Right ventricle myocardium inferior (tissue), 1 donor: ENCODE measurements around the gene CDH12. TPM values are rescaled to one million over a fixed set of nuclear protein-coding genes. Genes with fewer than 3 reads are reported as not detected.

Experiments
- ATAC-seq: fragments of 200-7000 bp; cut with Tn5 transposase; one replicate; pipeline ENCODE4 v1.9.1; 2020; ENCODE audit warnings: mild to moderate bottlenecking, moderate library complexity
- DNase-seq: peaks from one replicate; pipeline ENCODE4 v3.0.0; 2021; ENCODE audit errors: missing footprints
- intact Hi-C: fragments of 100-400 bp; cut with DNase I; formaldehyde crosslinking; loops from one replicate; pipeline ENCODE4 v1.11.0; 2022
- total RNA-seq: library from RNA; stranded (reverse); fragmentation: NEBNext Ultra II Directional; extraction: Animal tissue kit (Norgen Biotek cat#: 25700); gene quantifications from one replicate; pipeline ENCODE4 v1.2.1, GENCODE V29; 2021
- donor health status: DM: no; HTN: yes; CAD: no; lungs with severe emphysema.

The CDH12 gene
- total RNA-seq, 1 donor from 2014 or later = not detected

DNA sequence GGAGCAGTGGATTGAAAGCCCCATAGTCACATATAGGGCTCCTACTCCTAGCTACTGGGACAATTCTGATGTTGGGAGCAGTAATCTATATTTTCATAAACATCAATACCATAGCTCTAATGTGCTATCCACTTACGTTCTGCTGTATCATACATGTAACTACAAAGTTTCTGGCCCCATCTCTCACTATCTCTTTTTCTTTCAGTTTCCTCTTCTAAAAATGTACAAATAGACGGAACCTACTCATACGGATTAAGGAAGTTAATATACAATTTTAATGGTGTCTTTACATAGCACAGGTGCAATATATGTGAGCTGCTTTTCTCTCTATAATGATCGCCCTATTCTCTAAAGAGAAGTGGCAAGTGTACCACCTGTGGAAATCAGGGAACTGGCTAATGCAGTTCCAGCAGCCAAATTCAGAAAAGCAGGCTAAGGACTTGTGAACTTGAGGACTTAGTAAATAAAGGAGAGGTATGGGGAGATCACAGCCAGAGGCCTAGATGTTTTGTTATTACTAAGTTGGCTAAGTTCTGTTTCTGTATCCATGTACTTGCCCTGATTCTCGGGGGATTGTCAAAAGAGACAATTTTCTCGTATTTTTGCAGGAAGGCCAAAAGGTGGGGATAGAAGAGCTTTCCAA lies 1021.9 kb downstream of the CDH12 start:
- DNase-seq = no peak
- intact Hi-C loops = no loop called here
- ATAC-seq = no peak

DNA sequence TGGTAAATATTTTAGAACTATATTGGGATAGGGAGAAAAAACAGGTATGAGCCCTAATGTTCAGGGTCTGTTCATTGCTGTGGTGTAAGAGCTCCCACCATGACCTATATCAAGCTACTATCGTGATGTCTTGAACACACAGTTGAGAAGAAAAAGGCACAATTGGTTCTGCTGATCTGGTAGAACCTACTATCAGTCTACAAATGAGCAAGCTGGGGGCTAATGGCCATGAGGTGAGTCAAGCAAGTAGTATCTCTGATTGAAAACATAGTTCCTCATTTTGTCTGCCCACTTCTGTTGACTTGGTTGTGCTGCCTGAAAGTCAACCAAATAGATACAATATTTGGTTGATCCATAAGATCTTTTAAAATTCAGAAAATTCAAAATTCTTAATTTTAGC lies 1026.3 kb downstream of the CDH12 start:
- intact Hi-C loops = no loop called here
- DNase-seq (no peak), ATAC-seq (no peak)

DNA sequence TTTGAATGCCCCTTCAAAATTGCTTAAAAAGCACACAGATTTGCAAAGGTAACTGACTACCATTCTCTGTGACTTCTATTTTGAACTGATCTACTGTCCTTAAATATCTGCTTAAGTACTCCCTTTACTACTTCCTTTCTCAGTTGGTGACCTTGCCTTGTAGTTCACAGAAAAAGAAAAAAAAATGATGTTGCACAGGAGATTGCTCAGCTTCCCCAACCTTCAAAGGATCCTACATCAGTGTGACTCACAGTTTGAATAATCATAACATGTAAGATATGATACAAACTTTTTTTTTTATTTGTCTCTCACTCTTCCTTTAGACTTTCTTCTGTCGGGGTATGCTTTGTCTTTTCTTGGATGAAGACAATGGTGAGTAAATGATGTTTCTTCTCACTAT lies 1029.6 kb downstream of the CDH12 start:
- intact Hi-C loops = no loop called here
- DNase-seq (no peak), ATAC-seq (no peak)

DNA sequence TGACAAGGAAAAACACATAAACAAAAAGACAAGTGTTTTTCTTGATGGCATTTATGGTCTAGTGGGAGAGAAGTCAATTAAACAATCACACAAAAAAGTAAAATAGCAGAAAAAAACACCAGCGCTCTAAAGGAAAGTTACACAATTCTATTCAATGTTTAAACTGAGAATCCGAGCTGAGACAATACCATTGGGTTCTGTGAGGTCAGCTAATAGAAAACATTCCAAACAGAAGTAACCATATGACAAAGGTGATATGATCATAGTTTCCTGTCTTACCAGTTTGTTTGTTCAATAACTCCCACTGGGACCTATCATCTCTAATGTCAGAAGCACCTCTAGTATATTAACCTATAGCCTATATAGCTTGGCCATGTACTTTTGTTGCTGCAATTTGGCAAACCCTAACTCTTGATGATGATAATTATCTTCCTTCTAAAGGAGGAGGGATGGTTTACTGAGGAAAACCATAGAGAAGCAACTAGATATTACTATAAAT lies 1030.0 kb downstream of the CDH12 start:
- intact Hi-C loops = no loop called here
- ATAC-seq (no peak), DNase-seq (no peak)

DNA sequence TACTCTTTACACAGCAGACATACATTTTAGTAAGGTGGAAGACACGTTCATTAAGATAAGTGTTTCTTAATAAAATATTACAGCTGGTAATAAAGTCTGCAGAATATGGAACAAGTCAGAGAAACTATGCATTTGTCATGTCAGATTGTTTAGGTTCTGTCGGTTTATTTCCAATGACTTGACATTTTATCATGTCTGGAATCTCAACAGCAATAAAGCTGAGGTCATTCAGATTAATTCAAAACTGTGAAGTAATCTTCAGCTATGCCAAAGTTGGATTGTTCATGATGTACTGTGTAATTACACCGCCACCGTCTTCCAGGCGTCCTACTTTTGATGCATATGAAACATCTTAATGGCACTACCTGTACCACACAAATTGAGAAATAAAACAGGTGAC lies 1032.6 kb downstream of the CDH12 start:
- ATAC-seq (no peak), DNase-seq (no peak)
- intact Hi-C loops = no loop called here

DNA sequence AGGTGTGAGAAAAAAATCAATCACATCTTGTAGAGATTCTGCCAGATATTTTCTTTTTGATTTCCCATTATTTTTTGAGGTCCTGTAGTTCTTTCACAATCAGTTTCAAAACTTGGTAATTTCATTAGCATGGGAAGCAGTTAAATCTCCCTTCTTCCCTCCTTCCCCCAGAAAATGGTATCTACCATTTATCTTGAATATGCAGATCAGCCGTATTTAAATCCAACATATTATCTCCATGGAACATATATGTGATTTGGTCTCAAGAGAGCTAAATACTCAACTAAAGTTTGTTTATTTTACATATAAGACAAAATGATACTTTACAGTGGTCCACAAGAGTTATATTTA lies 1034.8 kb downstream of the CDH12 start:
- intact Hi-C loops = no loop called here
- DNase-seq (no peak), ATAC-seq (no peak)

DNA sequence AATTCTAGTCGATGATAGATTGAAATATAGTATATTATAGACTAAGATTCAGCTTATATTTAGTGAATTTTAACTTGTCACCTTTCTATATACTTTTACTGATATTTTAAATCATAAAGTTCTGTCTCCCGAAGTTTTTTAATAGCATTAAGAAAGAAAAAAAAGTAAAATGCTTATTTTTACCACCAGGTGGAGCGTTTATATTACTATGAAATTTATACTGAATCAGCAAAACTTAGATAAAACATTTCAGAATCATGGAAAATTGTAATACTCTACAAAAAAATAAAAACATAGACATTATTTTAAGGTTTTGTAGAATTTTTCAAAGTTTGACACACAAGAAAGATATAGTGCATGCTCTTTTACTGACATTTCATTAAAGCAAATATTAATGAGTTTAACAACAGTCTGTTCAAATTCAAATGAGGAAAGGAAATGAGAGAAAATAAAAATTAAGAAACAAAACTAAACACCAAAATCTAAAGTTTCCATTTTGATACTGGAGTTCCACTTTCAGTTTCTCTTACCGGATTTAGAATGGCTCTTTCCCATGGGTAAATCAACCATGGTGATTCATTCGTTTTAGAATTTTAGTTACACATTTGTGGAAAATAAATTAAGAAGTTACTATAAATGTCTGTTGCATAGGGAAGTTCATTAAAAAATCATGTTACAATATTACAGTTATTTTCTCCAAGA lies 1035.3 kb downstream of the CDH12 start:
- intact Hi-C loops = no loop called here
- ATAC-seq (no peak), DNase-seq (no peak)

DNA sequence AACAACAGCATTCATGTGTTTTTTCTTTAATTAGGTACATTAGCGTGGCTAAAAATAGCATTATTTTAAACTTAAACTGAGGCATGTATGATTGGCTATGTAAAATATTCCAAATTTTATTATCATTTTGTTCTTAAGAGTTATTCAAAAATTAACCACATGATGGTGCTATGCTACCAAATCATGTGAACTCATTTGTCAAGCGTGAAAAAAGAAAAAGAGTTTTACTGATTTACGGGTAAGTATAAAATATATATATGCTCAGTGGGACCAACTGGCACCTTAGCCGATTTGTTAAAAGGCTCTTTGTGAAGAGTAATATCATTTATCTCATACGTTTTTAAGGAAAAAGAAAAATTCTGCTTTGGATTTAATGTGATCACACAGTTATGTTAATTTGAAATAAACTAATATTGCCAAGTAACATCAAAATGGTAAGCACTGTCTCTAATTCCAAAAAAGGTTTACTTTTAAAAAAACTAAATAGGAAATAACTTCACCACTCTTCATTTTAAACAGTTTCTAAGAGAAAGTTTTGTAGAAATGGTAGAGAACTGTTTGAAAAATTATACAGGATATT lies 1042.3 kb downstream of the CDH12 start:
- intact Hi-C loops = no loop called here
- ATAC-seq (no peak), DNase-seq (no peak)

DNA sequence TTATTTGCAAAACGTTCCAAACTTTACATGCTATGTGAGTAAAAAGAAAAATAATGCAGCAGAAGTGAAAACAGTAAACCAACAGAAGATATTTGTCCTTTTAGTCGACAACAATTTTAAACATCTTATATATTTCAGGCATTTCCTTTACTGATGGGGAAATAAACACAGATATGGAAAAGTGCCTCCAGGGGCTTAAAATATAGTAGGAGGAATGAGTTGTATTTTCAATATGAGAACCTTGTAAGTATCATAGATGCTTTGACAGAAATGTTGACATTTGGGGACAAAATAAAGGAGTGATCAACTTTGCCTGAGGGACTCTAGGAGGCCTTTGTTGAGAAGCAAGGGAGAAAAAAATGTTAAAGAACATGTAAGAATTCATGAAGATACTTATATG lies 1043.5 kb downstream of the CDH12 start:
- intact Hi-C loops = no loop called here
- no peak for DNase-seq
- no peak for ATAC-seq

DNA sequence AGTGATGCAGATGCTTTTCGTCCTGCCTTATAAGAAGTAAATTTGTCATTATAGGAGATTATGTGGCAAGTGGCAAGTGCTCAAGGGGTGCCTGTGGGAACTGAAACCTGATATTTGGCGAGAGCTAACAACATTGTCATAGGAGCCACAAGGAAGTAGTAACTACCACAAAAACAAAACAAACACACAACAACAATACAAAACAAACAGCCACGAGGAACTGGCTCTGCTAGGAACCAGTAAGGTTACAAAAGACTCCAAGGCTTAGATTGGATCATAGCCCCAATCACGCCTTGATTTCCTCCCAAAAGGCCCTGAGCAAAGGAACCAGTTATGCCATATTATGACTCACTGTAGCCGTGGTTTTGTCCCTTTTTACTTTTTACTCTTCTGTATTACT lies 1045.2 kb downstream of the CDH12 start:
- no peak for ATAC-seq
- DNase-seq = no peak
- intact Hi-C loops = no loop called here

DNA sequence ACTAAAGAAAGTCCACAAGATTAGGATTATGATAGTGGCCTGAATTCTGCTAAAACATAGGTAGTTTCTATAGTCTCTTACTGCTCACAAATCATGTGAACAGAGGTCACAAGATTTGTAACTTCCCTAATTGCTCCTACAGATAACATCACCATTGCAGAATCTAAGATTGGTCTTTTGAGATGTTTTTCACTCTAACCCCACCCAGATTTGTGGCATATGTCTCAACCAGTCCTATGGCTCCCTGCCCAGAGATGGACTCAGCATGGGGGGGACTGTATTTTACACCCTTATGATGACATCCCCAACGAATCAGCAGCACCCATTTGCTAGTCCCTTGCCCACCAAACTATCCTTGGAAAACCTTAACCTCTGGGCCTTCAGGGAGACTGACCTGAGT lies 1046.2 kb downstream of the CDH12 start:
- DNase-seq = no peak
- no peak for ATAC-seq
- intact Hi-C loops = no loop called here

DNA sequence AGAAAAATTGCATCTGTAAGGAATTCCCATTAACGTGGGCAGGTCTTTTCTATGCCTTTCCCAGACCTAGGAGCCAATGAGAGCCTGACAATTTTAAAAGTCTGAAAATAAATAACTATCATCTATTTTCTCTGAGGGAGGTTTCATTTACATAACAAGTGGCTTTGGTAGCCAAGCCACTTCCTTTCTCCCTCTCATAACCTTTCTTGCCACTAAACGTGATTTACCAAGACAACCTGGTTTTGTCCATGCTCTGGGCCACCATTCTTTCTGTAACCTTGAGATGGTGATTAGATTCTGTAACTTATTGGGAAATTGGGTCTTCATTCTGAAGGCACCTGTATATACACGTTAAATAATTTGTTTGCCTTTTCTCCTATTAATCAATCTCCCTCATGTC lies 1046.9 kb downstream of the CDH12 start:
- ATAC-seq (no peak), DNase-seq (no peak)
- intact Hi-C loops = no loop called here

DNA sequence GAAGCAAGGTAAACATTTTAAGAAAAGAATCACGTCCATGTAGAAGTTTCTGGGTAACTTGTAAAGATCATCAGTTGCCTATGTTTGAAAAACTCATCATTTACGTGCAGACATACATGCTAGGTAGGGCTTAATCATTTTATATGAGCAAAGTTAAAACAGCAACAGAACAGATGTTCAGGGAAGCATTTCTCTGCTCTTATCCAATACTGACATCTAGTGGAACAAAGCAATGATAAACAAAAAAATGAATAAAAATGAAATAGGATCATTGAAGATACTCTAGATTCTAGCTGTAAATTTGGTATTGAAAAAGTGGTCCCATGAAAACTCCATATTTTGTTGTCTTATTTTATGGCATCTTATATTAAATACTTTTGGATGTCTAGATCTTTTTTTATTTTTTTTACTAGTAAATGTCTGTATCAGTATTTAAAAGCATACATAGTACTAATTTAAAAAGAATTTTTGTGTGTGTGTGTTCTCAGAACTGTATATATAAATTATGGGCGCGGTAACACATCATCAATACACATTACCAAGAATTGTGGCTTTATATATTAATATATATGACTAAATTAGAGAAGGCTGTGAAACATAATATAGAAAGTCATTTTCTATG lies 1050.2 kb downstream of the CDH12 start:
- intact Hi-C loops = no loop called here
- no peak for ATAC-seq
- DNase-seq = no peak

DNA sequence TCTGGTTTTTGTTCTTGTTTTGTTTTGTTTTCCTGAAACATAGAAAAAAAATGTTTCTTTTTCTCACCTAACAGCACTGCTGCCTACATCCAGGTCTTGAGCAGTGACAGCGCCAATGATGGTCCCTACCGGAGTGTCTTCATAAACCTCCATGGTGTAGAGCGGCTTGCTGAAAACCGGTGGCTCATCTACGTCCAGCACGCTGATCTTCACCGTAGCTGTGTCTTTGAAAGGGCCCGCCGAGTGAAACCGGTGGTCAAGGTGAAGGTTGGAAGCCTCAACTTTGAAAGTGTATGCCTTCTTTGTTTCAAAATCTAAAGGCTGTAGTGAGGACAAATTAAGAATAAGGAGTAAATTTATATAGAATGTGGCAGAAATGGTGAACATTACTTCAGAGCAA lies 1051.0 kb downstream of the CDH12 start:
- intact Hi-C loops = no loop called here
- no peak for DNase-seq
- no peak for ATAC-seq

DNA sequence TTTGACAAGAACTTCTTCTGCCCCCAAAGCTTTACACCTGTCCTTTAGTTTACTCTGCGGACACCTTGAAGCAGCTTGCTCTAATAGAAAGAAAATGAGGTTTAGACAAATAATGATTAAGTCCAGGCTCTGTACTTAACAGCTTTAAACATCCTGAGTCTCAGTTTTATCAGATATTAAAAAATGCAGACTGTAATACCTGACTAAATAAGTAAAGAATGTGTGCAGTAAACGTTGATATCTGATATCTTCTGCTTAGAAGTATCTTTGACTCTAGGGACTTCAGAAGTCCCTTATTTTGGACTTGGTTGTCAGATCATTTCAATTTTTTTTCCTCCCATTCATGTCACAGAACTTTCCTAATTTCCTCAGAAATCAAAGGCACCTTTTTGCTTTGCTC lies 1060.4 kb downstream of the CDH12 start:
- intact Hi-C loops = no loop called here
- DNase-seq (no peak), ATAC-seq (no peak)

DNA sequence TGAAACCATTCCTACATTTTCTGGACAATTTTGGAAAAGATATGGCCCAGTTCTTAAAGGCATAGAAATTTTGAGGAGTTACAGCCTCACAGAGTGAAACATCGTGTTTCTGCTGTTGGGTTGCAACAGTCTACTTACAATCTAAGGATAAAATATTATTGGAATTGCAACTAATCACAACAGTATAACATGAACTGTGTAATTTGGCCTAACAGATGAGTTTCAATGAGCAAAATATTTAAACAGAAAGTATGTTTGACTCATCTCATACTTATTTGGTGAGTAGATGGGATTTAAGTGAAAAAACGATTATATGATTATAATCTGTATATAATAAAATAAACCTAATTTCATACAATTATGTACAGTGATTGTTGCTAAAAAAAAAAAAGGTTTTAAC lies 1061.8 kb downstream of the CDH12 start:
- intact Hi-C loops = no loop called here
- ATAC-seq (no peak), DNase-seq (no peak)

DNA sequence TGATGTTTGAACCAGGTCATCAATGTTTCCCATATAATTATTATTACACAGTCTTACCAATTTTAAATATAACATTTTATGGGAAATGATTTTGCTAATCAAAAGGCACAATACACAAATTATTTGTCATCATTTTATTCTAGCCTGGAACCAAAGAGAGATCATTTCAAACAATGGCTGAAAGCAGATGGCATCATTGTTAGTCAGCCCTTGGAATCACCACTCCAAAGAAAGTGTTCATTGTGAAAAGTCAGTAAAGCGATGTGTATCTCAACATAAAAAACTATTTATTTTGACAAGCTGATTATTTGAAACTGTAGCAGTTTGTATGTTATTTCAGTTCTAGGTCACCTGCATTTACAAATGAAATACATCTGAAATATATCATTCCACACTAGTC lies 1068.7 kb downstream of the CDH12 start:
- DNase-seq (no peak), ATAC-seq (no peak)
- intact Hi-C loops = no loop called here

DNA sequence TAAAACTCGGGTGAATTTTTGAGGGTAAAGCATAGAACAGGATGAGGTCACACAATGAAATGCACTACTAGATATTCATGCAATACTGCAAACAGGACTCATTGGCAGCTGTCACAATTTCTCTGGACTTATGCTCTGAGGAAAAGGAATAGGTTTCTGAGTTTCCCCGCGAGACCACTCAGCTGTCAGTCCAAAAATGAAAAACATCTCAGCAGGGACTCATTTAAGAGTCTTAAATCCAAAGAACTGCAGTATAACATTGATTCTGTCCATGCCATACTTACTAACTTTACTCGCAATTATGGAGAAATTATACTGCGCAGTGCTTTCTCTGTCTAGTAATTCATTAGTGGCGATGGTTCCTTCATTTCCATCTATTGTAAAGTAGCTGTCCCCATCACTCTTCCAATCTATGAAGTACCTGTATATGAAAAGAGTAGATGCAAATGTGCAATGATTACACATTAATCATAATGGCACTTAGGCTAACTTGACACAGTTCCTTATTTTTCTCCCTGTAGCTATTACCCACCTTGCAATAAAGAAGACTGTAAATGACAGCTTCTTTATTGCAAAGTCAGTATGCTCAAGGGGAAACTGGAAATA lies 1070.0 kb downstream of the CDH12 start:
- DNase-seq (no peak), ATAC-seq (no peak)
- intact Hi-C loops = no loop called here

DNA sequence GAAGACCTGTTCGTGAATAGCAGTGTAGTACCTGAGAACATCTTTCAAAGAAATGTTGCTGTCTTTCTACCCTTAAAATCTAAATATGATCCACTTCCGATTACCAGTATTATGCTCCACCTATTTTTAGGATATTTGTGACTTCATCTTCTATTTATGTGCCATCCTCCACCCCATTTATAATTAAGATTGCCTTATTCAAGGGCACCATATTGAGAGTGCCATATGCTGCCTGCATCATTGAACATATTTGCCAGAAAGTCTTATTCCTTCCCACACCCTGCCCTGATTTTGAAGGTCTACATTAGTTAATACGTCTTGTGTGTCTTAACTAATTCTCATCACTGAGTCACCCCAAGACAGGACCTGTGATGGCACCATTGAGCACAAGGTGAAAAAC lies 1076.7 kb downstream of the CDH12 start:
- intact Hi-C loops = no loop called here
- ATAC-seq = no peak
- no peak for DNase-seq

DNA sequence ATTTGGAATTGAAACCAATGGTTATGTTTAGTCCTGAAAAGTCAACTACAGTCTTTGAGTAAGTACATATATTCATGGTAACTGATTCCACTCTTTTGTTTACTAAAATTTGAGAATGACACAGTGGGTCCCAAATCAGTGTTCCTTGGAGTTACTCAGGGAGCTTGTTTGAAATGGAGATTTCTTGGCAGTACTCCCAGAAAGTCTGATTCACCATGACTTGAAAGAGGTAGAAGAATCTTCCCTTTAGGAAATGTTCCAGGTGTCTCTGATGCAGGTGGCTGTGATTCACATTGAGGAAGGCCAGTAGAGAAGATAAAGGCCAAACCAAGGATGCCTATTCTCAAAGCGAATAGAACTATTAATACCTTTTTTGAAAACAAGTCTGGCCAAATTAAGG lies 1078.3 kb downstream of the CDH12 start:
- no peak for ATAC-seq
- intact Hi-C loops = no loop called here
- DNase-seq = no peak
